Activated CD8-positive, alpha-beta T cell treated with anti-CD3 and anti-CD28 coated beads for 36 hours (primary cell): ENCODE data around the gene SYT15. TPM values are rescaled to one million over a fixed set of nuclear protein-coding genes. Genes with fewer than 3 reads are reported as not detected.

ENCODE experiments used
- ATAC-seq: fragments of 200-7000 bp; cut with Tn5 transposase; one replicate; pipeline ENCODE4 v1.10.0; 2021; ENCODE audit warnings: mild to moderate bottlenecking, moderate library complexity
- CTCF ChIA-PET: fragments of 350-600 bp; sonication (Branson Sonifier 250); formaldehyde crosslinking; loops from one replicate; lab custom pipeline; 2021; ENCODE audit warnings: antibody characterized with exemption; lab: Charles Lee
- POLR2A ChIA-PET: fragments of 350-600 bp; sonication (Branson Sonifier 250); formaldehyde crosslinking; loops from one replicate; lab custom pipeline; 2021; ENCODE audit warnings: antibody characterized with exemption; lab: Charles Lee
- DNase-seq: peaks from one replicate; pipeline ENCODE4 v3.0.0-alpha.2; 2020
- H3K27ac Mint-ChIP-seq: one replicate; pipeline ENCODE4 v1.8.0; 2021; ENCODE audit warnings: mild to moderate bottlenecking, mixed read lengths
- H3K27me3 Mint-ChIP-seq: one replicate; pipeline ENCODE4 v1.8.0; 2021; ENCODE audit warnings: mixed read lengths
- H3K36me3 Mint-ChIP-seq: one replicate; pipeline ENCODE4 v1.8.0; 2021; ENCODE audit warnings: low read depth, mixed read lengths
- H3K4me1 Mint-ChIP-seq: one replicate; pipeline ENCODE4 v1.8.0; 2021; ENCODE audit warnings: low read depth, mixed read lengths
- H3K4me3 Mint-ChIP-seq: one replicate; pipeline ENCODE4 v1.8.0; 2021; ENCODE audit warnings: mild to moderate bottlenecking, moderate library complexity, mixed read lengths
- H3K9me3 Mint-ChIP-seq: one replicate; pipeline ENCODE4 v1.8.0; 2021; ENCODE audit warnings: mixed read lengths
- intact Hi-C: fragments of 100-400 bp; cut with micrococcal nuclease; formaldehyde crosslinking; loops from one replicate; pipeline ENCODE4 v1.10.0; 2022
- total RNA-seq, 2 experiments: library from RNA; stranded (reverse); gene quantifications; one replicate each; pipeline ENCODE4 v1.2.3, GENCODE V29; 2021
- TF ChIP-seq, protein P1 (sequence below): fragments of 200-600 bp; IDR thresholded peaks from one replicate; pipeline ENCODE4 v1.8.0; 2022; ENCODE audit warnings: antibody characterized with exemption, mild to moderate bottlenecking

The SYT15 gene
- total RNA-seq, 2 experiments from 2014 or later, result 0.59 to 0.98 TPM

DNA sequence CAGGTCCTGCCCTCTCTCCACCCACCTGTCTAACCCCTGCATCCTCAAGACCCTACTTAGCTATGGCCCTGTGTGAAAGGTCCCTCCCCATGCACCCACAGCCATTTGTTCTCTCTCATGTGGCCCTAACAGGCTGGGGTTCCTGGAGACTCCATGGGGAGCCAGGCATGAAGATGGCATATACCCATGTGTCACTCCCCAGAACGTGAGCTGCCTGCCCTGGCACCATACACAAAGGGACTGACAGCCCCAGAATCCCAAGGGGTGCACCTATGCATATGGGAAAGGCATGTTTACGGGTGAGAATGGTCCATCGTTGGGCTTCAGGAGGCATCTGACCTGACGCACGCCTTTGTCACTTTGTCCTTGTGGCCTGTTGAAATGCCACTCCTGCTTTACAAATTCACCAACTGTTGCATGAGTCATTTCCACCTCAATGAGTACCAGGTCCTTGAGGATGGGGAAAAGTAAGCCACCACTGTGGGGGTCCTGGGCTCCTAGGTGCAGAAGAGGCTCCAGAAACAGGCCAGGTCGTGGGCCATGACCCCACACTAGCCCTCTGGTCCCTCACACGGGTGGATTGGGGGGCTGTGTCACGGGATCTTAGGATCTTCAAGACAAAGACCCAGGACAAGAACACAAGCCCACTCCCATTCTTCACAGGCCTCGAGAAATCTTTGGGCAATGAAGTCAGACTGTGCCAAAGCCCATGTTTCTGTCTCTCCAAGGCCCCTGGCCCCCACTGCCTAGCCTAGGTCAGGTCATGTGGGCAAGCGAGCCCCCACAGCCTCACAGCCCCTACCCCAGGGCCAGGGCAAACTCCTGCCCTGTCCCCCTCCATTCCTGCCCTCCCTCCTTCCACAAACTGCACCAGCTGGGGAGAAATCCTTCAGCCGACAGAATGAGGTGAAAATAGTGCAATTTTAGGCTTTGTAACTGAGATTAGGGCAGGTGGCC, 31.1 kb upstream of the SYT15 start:
- intact Hi-C loops, result no loop called here
- TF ChIP-seq, protein P1, sequence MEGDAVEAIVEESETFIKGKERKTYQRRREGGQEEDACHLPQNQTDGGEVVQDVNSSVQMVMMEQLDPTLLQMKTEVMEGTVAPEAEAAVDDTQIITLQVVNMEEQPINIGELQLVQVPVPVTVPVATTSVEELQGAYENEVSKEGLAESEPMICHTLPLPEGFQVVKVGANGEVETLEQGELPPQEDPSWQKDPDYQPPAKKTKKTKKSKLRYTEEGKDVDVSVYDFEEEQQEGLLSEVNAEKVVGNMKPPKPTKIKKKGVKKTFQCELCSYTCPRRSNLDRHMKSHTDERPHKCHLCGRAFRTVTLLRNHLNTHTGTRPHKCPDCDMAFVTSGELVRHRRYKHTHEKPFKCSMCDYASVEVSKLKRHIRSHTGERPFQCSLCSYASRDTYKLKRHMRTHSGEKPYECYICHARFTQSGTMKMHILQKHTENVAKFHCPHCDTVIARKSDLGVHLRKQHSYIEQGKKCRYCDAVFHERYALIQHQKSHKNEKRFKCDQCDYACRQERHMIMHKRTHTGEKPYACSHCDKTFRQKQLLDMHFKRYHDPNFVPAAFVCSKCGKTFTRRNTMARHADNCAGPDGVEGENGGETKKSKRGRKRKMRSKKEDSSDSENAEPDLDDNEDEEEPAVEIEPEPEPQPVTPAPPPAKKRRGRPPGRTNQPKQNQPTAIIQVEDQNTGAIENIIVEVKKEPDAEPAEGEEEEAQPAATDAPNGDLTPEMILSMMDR, result no peak
- no peaks in the 10 kb centered on the region for H3K36me3 Mint-ChIP-seq
- no peaks in the 10 kb centered on the region for H3K9me3 Mint-ChIP-seq
- no peak for ATAC-seq
- H3K4me1 Mint-ChIP-seq, result no peaks in the 10 kb centered on the region
- H3K27ac Mint-ChIP-seq, result no peak overlapping the region
- POLR2A ChIA-PET, result no interaction called here
- peaks cover 4% of the 10 kb centered on the region for H3K27me3 Mint-ChIP-seq
- H3K4me3 Mint-ChIP-seq, result no peak overlapping the region
- peak; percentile 0 for DNase-seq
- CTCF ChIA-PET, result interaction anchor here (1.3 kb wide), 1 partner anchor 11 kb away, joined by 3 read pairs; no protein-coding TSS in a partner anchor

DNA sequence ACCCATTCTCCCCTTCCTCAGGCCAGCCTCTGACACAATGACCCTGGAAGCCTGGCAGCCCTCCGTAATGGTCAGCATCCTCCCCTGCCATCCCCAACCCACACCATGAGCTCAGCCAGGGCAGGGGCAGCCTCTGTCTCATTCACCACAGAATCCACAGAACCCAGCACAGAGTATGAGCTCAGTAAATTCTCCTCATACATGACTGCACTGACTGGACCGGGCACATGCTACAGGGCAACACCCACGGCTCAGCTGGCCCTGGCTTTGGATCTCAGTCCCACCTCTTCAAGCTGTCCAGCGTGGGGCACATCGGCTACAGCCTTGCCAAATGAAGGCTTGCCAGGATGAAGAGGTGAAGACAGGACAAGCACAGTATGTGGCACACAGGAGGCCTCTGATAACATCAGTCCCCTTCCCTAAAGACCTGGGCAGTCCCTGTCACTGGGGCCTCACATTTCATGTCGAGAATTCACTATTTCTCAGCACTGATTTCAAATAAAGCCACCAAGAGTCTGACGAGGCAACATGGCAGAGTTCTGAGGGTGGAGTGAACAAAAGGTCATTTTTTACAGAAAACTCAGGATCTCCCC, 30.3 kb upstream of the SYT15 start:
- no peaks in the 10 kb centered on the region for H3K9me3 Mint-ChIP-seq
- no peaks in the 10 kb centered on the region for H3K36me3 Mint-ChIP-seq
- TF ChIP-seq, protein P1, result no peak
- no peak overlapping the region for H3K27ac Mint-ChIP-seq
- H3K4me1 Mint-ChIP-seq, result no peaks in the 10 kb centered on the region
- peaks cover 1% of the 10 kb centered on the region for H3K27me3 Mint-ChIP-seq
- DNase-seq, result peak; percentile 1
- ChIA-PET CTCF (interaction anchor here (1.3 kb wide), 1 partner anchor 10 kb away, joined by 3 read pairs; no protein-coding TSS in a partner anchor), POLR2A (no interaction called here)
- intact Hi-C loops, result no loop called here
- H3K4me3 Mint-ChIP-seq, result no peak overlapping the region
- ATAC-seq, result no peak

DNA sequence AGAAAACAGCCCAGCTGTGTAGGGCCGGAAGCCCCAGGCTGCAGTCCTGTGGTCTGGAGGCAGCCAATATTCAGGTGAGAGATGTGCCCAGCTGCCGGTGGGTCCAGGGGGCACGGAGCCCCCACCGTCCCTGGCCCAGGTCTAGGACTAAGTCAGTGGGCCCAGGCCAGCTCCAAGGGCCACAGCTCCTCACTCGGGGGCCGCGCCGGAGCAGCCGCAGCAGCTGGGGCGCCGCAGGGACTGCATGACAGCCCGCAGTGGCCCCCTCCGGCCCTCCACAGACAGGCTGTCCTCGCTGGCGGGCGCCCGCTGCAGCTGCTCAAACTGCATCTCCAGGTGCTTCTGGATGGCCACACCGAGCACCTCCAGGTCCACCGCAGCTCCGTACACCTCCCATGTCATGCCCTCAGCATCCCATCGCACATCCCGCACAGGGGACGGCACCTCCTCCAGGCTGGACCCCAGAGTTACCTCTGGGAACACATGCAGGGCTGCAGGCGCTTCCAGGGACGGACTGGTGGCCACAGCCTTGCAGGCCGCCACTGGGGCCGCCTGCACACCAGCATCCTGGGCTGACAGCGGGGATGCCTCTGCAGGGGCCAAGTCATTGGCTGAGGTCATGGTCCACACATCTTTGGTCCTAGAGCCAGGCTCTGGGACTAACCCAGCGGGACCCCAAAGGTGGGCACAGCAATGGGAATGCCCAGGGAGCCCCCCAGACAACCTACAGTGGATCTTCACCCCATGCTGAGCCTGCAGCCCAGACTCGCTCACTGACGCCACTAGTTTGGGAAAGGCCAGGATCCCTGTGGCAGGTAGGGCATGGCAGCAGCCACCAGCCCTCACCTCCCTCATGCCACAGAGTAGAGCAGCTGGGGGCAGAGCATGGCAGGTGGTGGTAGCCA, 29.5 kb upstream of the SYT15 start:
- POLR2A ChIA-PET, result no interaction called here
- intact Hi-C loops, result no loop called here
- DNase-seq (no peak), ATAC-seq (no peak)
- no peaks in the 10 kb centered on the region for H3K36me3 Mint-ChIP-seq
- H3K9me3 Mint-ChIP-seq, result no peaks in the 10 kb centered on the region
- CTCF ChIA-PET, result interaction anchor here (1.3 kb wide), 1 partner anchor 9 kb away, joined by 3 read pairs; no protein-coding TSS in a partner anchor
- TF ChIP-seq, protein P1, result no peak
- H3K27me3 Mint-ChIP-seq, result no peaks in the 10 kb centered on the region
- H3K4me1 Mint-ChIP-seq, result no peaks in the 10 kb centered on the region
- no peak overlapping the region for H3K27ac Mint-ChIP-seq
- no peak overlapping the region for H3K4me3 Mint-ChIP-seq

DNA sequence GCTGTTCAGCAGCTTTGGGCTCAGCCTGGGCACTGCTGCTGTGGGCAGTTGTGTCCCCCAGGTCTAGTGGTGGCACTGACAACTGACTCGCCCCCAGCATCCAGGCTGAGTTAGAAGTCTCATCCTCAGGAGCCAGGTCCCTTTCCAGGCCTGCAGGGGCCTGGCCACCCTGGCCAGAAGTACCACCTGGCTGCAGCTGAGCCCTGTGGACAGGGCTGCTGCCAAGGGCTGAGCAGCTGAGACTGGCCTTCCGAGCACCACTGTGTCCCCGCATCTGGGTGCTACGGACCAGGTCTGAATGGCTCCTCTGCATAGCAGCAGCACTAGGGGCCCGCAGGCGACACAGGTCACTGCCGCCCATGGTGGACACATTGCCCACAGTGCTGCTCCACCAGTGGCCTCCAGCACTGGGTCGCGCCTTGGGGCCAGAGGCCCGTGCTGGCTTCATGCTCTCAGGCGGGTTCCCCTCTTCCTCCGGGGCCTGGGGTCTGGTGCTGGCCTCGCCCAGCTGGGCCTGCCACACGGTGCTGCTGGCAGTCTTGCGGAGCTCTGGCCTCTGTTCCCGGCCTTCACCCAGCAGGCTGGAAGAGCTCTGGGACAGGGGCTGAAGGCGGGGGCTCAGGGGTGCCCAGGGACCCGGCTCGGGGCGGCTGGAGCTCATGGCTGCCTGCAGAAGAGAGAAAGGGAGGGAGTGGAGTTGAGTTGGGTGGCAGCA, 28.7 kb upstream of the SYT15 start:
- DNase-seq, result no peak
- no peak for ATAC-seq
- Mint-ChIP-seq H3K9me3 (no peaks in the 10 kb centered on the region), H3K27ac (no peak overlapping the region), H3K36me3 (no peaks in the 10 kb centered on the region), H3K27me3 (no peaks in the 10 kb centered on the region), H3K4me1 (no peaks in the 10 kb centered on the region), H3K4me3 (no peak overlapping the region)
- intact Hi-C loops, result no loop called here
- ChIA-PET CTCF (interaction anchor here (1.4 kb wide), 1 partner anchor 11 kb away, joined by 4 read pairs; no protein-coding TSS in a partner anchor), POLR2A (interaction anchor here (0.5 kb wide), 1 partner anchor 251 kb away, joined by 3 read pairs; no protein-coding TSS in a partner anchor)
- TF ChIP-seq, protein P1, result no peak
